IMR-90 (cell line): ENCODE data around the gene DKK3.

Source experiments
- BHLHE40 ChIP-seq: fragments of 150-350 bp; IDR thresholded peaks from 2 replicates; pipeline ENCODE4 v1.6.1; 2016; ENCODE audit warnings: mild to moderate bottlenecking, low read depth, low read length
- CEBPB ChIP-seq: IDR thresholded peaks from 2 replicates; pipeline ENCODE4 v1.6.1; 2012; ENCODE audit warnings: low read depth, low read length, improper control_type of control experiment
- ELK1 ChIP-seq: fragments of 150-350 bp; IDR thresholded peaks from 2 replicates; pipeline ENCODE4 v1.6.1; 2016; ENCODE audit warnings: low read depth, mild to moderate bottlenecking, low read length, moderate library complexity, borderline replicate concordance
- FOS ChIP-seq: fragments of 150-350 bp; IDR thresholded peaks from 2 replicates; pipeline ENCODE4 v1.6.1; 2016; ENCODE audit warnings: low read depth, low read length
- MAFK ChIP-seq: IDR thresholded peaks from 2 replicates; pipeline ENCODE4 v1.6.1; 2012; ENCODE audit warnings: low read depth, low read length, improper control_type of control experiment
- MAZ ChIP-seq: IDR thresholded peaks from 2 replicates; pipeline ENCODE4 v1.6.1; 2012; ENCODE audit warnings: low read depth, mild to moderate bottlenecking, low read length, improper control_type of control experiment, moderate library complexity, borderline replicate concordance
- MXI1 ChIP-seq: IDR thresholded peaks from 2 replicates; pipeline ENCODE4 v1.6.1; 2012; ENCODE audit warnings: low read depth, mild to moderate bottlenecking, low read length, moderate library complexity, borderline replicate concordance
- POLR2A ChIP-seq: IDR thresholded peaks from 2 replicates; pipeline ENCODE4 v1.6.1; 2012; ENCODE audit warnings: mild to moderate bottlenecking, low read depth, low read length
- RAD21 ChIP-seq: IDR thresholded peaks from 2 replicates; pipeline ENCODE4 v1.6.1; 2012; ENCODE audit warnings: low read length, improper control_type of control experiment
- RCOR1 ChIP-seq: IDR thresholded peaks from 2 replicates; pipeline ENCODE4 v1.6.1; 2012; ENCODE audit warnings: mild to moderate bottlenecking, low read length, improper control_type of control experiment; ENCODE audit not compliant: insufficient replicate concordance
- RFX5 ChIP-seq: IDR thresholded peaks from 2 replicates; pipeline ENCODE4 v1.8.0; 2012; ENCODE audit warnings: low read depth, mild to moderate bottlenecking, low read length, moderate library complexity
- SMC3 ChIP-seq: fragments of 150-350 bp; IDR thresholded peaks from 2 replicates; pipeline ENCODE4 v1.6.1; 2016; ENCODE audit warnings: low read depth, mild to moderate bottlenecking, antibody characterized with exemption, low read length, moderate library complexity
- USF2 ChIP-seq: fragments of 150-350 bp; IDR thresholded peaks from 2 replicates; pipeline ENCODE4 v1.6.1; 2017; ENCODE audit warnings: mild to moderate bottlenecking, antibody characterized with exemption, low read length, low read depth
- TF ChIP-seq, protein P1 (sequence below): conservative IDR thresholded peaks from 2 replicates; pipeline ENCODE4 v1.5.1; 2012; ENCODE audit warnings: mild to moderate bottlenecking, low read depth, low read length, improper control_type of control experiment

DNA sequence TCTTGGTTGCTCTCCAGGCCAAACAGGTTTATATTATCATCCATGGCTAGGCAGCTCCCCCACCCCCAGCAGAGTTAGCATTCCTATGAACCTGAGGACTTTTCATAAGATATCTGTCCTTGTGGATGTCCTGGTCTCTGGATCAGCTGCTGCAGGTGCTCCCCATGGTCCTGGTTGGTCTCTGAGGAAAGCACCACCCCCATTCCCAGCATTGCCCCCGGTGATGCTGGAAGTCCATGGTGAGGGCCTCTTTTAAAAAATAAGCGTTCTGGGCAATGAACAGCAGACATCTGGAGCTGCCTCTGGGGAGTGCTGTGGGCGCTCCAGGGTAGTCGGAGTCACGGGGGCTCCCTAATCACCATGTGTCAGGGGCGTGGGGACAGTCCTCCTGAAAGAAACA lies 26.6 kb downstream of the DKK3 start:
- TF ChIP-seq, protein P1, sequence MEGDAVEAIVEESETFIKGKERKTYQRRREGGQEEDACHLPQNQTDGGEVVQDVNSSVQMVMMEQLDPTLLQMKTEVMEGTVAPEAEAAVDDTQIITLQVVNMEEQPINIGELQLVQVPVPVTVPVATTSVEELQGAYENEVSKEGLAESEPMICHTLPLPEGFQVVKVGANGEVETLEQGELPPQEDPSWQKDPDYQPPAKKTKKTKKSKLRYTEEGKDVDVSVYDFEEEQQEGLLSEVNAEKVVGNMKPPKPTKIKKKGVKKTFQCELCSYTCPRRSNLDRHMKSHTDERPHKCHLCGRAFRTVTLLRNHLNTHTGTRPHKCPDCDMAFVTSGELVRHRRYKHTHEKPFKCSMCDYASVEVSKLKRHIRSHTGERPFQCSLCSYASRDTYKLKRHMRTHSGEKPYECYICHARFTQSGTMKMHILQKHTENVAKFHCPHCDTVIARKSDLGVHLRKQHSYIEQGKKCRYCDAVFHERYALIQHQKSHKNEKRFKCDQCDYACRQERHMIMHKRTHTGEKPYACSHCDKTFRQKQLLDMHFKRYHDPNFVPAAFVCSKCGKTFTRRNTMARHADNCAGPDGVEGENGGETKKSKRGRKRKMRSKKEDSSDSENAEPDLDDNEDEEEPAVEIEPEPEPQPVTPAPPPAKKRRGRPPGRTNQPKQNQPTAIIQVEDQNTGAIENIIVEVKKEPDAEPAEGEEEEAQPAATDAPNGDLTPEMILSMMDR, result no peak
- TF ChIP-seq RCOR1, result no peak
- TF ChIP-seq POLR2A, result no peak
- no peak for TF ChIP-seq SMC3
- TF ChIP-seq RAD21, result no peak
- TF ChIP-seq MAZ, result no peak
- no peak for TF ChIP-seq MAFK
- no peak for TF ChIP-seq MXI1
- TF ChIP-seq USF2, result no peak
- no peak for TF ChIP-seq FOS
- TF ChIP-seq CEBPB, result no peak
- TF ChIP-seq ELK1, result no peak
- TF ChIP-seq BHLHE40, result no peak
- no peak for TF ChIP-seq RFX5
